Suprapubic skin (tissue), 4 donors: ENCODE results near the gene BMP10.

Experiments used
- CTCF ChIP-seq, 2 donors: fragments of 200-600 bp in 1 of 2; fragments of 450-650 bp in 1 of 2; sonication (generic) in 1 of 2; IDR thresholded peaks; one replicate each; pipeline ENCODE4 v1.5.1; 2016 to 2019; ENCODE audit warnings: antibody characterized with exemption in 2 of 2, mild to moderate bottlenecking in 1 of 2, moderate library complexity in 1 of 2
- EP300 ChIP-seq: sonication (generic); formaldehyde crosslinking; IDR thresholded peaks from one replicate; pipeline ENCODE4 v1.6.1; 2017; ENCODE audit warnings: antibody characterized with exemption
- POLR2A ChIP-seq, 2 donors: fragments of 450-650 bp; IDR thresholded peaks; one replicate each; pipeline ENCODE4 v1.6.1; 2017; ENCODE audit warnings: antibody characterized with exemption in 2 of 2, mild to moderate bottlenecking in 2 of 2, moderate library complexity in 2 of 2
- POLR2AphosphoS5 ChIP-seq, 3 donors: sonication (generic); formaldehyde crosslinking; IDR thresholded peaks; one replicate each; pipeline ENCODE4 v1.6.1; 2017; ENCODE audit warnings: antibody characterized with exemption in 3 of 3

DNA sequence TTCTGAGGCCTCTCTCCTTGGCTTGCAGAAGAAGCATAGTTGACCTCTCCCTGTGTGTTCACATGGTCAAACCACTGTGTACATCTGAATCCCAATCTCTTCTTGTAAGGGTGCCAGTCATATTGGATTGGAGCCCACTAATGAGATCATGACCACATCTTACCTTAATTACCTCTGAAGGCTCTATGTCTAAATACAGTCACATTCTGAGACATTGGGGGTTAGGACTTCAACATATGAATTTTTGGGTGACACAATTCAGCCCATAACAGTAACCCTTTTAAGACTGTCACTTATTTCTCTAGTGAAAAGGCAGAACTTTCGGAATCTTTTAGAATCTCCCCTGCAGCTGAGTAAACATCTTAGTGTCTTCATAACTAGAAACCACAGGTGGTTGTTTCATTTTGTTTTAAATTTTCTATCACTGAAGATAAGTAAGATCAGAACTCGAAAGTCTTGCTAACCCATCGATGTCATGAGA, 33.3 kb downstream of the BMP10 start:
- TF ChIP-seq CTCF (IDR thresholded peaks at IDR 0.05): no peak
- TF ChIP-seq POLR2AphosphoS5 (IDR thresholded peaks at IDR 0.05): no peak
- TF ChIP-seq POLR2A (IDR thresholded peaks at IDR 0.05): no peak
- no peak for TF ChIP-seq EP300
